Suprapubic skin (tissue), 4 donors: Measurements from ENCODE around the gene NATD1. TPM values are rescaled to one million over a fixed set of nuclear protein-coding genes. Genes with fewer than 3 reads are reported as not detected.
"Not testable (repeated sequence)": the region's sequence is repeated elsewhere in the genome, so short reads cannot be mapped to it uniquely, and the experiment has no call there.

Source experiments
- DNase-seq, 2 donors: peaks; one replicate each; pipeline ENCODE4 v3.0.0-alpha.2; 2019; ENCODE audit warnings: low spot score in 2 of 2
- H3K27ac ChIP-seq: fragments of 200-600 bp; sonication (generic); one replicate; pipeline ENCODE4 v1.5.1; 2019
- H3K27me3 ChIP-seq: fragments of 200-600 bp; sonication (generic); one replicate; pipeline ENCODE4 v1.5.1; 2019
- H3K36me3 ChIP-seq: fragments of 200-600 bp; sonication (generic); one replicate; pipeline ENCODE4 v1.5.1; 2019
- H3K4me1 ChIP-seq: fragments of 200-600 bp; sonication (generic); one replicate; pipeline ENCODE4 v1.5.1; 2019
- H3K4me3 ChIP-seq: fragments of 200-600 bp; sonication (generic); one replicate; pipeline ENCODE4 v1.5.1; 2019; ENCODE audit warnings: mild to moderate bottlenecking
- H3K9me3 ChIP-seq: fragments of 200-600 bp; sonication (generic); one replicate; pipeline ENCODE4 v1.5.1; 2019
- EP300 ChIP-seq: sonication (generic); formaldehyde crosslinking; IDR thresholded peaks from one replicate; pipeline ENCODE4 v1.6.1; 2017; ENCODE audit warnings: antibody characterized with exemption
- POLR2A ChIP-seq, 2 donors: fragments of 450-650 bp; IDR thresholded peaks; one replicate each; pipeline ENCODE4 v1.6.1; 2017; ENCODE audit warnings: antibody characterized with exemption in 2 of 2, mild to moderate bottlenecking in 2 of 2, moderate library complexity in 2 of 2
- POLR2AphosphoS5 ChIP-seq, 3 donors: sonication (generic); formaldehyde crosslinking; IDR thresholded peaks; one replicate each; pipeline ENCODE4 v1.6.1; 2017; ENCODE audit warnings: antibody characterized with exemption in 3 of 3
- WGBS: methylation state at CpG from one replicate; pipeline ENCODE4 v1.1.5; 2018; 5-methylcytosine and 5-hydroxymethylcytosine counted together
- total RNA-seq, 4 donors: library from RNA; depleted of rRNA; stranded (reverse); fragments of >200 nt; gene quantifications; one replicate each; pipeline ENCODE4 v1.1.0, GENCODE V29; 2016
- TF ChIP-seq, protein P1 (sequence below), 2 donors: fragments of 200-600 bp in 1 of 2; fragments of 450-650 bp in 1 of 2; sonication (generic) in 1 of 2; IDR thresholded peaks; one replicate each; pipeline ENCODE4 v1.5.1; 2016 to 2019; ENCODE audit warnings: antibody characterized with exemption in 2 of 2, mild to moderate bottlenecking in 1 of 2, moderate library complexity in 1 of 2

Gene NATD1
- total RNA-seq, 4 donors from 2014 or later = 11.2 to 21.1 (median 14.6) TPM

DNA sequence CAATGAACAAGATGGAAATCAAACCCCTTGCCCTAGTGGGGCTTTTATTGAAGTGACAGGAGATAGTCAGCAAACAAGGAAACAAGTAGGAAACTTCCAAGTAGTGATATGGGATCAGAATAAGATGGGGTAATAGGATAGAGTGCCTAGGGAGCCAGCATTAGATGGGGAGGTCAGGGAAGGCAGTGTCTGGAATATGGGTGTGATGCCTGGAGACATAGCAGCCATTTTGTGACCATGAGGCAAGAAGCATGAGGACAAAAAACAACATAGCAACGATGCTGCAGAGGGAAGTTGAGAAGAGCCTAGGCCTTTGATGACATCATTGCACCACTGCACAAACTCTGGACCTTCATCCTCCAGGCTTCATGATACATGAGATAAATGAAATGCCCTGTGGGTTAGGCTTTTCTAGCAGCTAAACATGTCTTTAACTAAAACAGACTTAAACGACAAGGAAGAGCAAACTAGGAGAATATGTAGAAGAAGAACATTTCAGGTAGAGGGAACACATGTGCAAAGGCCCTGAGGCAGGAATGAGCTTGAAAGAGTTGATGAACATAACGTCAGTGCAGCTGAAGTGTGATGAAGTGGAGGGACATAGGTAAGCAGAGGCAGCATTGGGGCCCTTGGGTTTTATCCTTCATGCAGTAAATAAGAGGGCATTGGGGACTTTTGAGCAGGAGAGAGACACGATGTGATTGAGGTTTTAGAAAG, 21.0 kb downstream of the NATD1 start:
- Histone ChIP-seq H3K4me3 (no peak overlapping the region), H3K9me3 (no peaks in the 10 kb centered on the region), H3K4me1 (peaks cover 14% of the 10 kb centered on the region), H3K27ac (no peak overlapping the region), H3K36me3 (no peaks in the 10 kb centered on the region), H3K27me3 (no peaks in the 10 kb centered on the region)
- TF ChIP-seq EP300 (no peak), POLR2AphosphoS5 (IDR thresholded peaks at IDR 0.05) (no peak), POLR2A (IDR thresholded peaks at IDR 0.05) (no peak)
- TF ChIP-seq, protein P1, sequence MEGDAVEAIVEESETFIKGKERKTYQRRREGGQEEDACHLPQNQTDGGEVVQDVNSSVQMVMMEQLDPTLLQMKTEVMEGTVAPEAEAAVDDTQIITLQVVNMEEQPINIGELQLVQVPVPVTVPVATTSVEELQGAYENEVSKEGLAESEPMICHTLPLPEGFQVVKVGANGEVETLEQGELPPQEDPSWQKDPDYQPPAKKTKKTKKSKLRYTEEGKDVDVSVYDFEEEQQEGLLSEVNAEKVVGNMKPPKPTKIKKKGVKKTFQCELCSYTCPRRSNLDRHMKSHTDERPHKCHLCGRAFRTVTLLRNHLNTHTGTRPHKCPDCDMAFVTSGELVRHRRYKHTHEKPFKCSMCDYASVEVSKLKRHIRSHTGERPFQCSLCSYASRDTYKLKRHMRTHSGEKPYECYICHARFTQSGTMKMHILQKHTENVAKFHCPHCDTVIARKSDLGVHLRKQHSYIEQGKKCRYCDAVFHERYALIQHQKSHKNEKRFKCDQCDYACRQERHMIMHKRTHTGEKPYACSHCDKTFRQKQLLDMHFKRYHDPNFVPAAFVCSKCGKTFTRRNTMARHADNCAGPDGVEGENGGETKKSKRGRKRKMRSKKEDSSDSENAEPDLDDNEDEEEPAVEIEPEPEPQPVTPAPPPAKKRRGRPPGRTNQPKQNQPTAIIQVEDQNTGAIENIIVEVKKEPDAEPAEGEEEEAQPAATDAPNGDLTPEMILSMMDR (IDR thresholded peaks at IDR 0.05) = no peak
- 84% methylated on average over 4 of the region's 4 CpGs for WGBS
- DNase-seq = no peak

DNA sequence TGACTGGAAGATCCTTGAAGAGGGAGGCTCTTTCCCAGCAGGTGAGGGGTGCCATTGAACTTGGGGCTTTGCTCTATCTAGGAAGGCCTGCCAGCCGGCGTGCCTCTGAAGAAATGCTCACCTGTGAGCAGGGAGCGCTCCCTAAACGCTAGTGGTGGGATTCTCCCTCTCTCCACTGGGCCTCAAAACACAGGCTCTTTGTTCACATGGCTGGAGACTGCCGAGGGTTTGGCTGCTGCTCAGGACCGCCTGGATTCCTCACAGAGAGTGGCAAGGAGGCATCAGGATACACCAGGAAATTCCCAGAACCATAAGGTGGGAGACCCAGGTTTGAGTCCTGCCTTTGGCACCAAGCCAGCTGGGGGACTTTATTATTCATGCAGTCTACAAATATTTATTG, 21.7 kb downstream of the NATD1 start:
- Histone ChIP-seq H3K9me3 (no peaks in the 10 kb centered on the region), H3K27ac (no peak overlapping the region), H3K4me3 (no peak overlapping the region), H3K36me3 (no peaks in the 10 kb centered on the region), H3K27me3 (no peaks in the 10 kb centered on the region), H3K4me1 (peaks cover 14% of the 10 kb centered on the region)
- no peak for DNase-seq
- WGBS = 63% methylated on average over 6 of the region's 6 CpGs
- TF ChIP-seq EP300 (no peak), POLR2A (IDR thresholded peaks at IDR 0.05) (no peak), POLR2AphosphoS5 (IDR thresholded peaks at IDR 0.05) (no peak)

DNA sequence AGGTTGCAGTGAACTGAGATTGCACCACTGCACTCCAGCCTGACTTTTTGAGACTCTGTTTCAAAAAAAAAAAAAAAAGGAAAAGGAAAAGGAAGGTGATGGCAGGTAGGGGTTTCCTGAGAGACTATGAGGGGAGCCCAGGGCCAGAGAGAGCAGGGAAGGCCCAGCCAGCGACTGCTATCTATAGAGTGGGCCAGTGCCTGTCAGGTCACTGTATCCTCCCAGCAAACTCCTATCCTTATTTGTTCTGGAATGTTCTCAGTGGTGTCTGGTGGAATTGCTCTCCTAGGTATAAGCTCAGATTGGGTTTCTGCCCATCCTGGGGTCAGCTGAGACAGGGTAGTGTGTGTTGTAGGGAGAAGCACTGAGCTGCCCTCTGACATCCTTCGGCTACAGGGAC, 24.4 kb downstream of the NATD1 start:
- Histone ChIP-seq H3K4me1 (peaks cover 6% of the 10 kb centered on the region), H3K27ac (no peak overlapping the region), H3K9me3 (no peaks in the 10 kb centered on the region), H3K27me3 (no peaks in the 10 kb centered on the region), H3K4me3 (no peak overlapping the region), H3K36me3 (no peaks in the 10 kb centered on the region)
- TF ChIP-seq, protein P1 (IDR thresholded peaks at IDR 0.05) = no peak
- TF ChIP-seq POLR2AphosphoS5 (IDR thresholded peaks at IDR 0.05) = no peak
- no peak for TF ChIP-seq POLR2A (IDR thresholded peaks at IDR 0.05)
- TF ChIP-seq EP300 = no peak
- 80% methylated on average over 2 of the region's 2 CpGs for WGBS
- no peak for DNase-seq

DNA sequence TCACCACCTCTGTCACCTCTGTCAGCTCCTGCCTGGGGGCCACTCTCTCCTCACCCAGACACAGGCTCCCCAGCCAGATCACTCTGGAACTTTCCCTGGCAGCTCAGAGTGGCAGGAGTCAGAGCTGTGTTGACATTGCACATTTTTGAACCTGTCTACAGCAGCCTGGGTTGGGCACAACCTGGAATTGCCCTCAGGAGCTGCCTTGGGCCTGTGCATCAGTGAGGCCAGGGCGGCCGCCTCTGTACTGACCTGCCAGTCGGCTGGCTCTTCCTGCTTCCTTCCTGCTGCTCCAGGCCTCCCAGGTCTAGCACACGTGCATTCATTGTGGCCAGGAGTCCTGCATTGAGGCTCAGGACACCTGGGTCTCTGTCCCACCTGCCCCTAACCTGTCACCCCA, 25.1 kb downstream of the NATD1 start:
- no peak for DNase-seq
- Histone ChIP-seq H3K4me3 (no peak overlapping the region), H3K27ac (no peak overlapping the region), H3K36me3 (no peaks in the 10 kb centered on the region), H3K27me3 (no peaks in the 10 kb centered on the region), H3K4me1 (no peaks in the 10 kb centered on the region), H3K9me3 (no peaks in the 10 kb centered on the region)
- WGBS = 14% methylated on average over 1 of the region's 4 CpGs
- TF ChIP-seq POLR2AphosphoS5 (IDR thresholded peaks at IDR 0.05) = no peak
- TF ChIP-seq POLR2A (IDR thresholded peaks at IDR 0.05) = no peak

DNA sequence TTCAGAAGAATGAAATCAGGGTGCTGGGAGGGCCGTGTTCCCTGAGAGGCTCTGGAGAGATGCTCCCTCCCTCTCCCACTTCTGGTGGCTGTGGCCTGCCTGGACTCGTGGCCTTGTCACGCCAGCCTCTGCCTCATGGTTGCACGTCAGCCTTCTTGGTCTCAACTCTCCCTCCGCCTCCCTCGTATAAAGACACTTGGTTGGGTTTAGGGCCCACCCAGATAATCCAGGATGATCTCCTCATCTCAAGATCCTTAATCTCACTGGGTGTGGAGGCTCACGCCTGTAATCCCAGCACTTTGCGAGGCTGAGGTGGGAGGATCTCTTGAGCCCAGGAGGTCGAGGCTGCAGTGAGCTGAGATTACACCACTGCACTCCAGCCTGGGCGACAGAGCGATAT, 25.9 kb downstream of the NATD1 start:
- not testable (repeated sequence) for H3K4me1 ChIP-seq, H3K9me3 ChIP-seq, DNase-seq, H3K36me3 ChIP-seq, H3K4me3 ChIP-seq, H3K27ac ChIP-seq, H3K27me3 ChIP-seq
- 86% methylated on average over 11 of the region's 11 CpGs for WGBS

DNA sequence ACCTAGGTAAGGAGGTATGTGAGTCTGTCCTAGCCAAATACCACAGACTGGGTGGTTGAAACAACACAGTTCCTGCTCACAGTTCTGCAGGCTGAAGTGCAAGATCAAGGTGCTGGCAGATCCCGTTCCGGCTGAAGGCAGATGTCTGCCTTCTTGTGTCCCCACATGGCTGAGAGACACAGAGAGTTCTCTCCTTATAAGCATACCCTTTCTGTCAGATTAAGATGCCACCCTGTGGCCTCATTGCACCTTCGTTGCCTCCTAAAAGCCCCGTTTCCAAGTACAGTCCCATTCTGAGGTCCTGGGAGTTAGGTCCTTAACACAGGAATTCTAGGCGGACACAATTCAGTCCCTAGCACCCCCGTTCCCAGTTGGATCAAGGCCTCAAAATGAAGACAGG, 30.1 kb downstream of the NATD1 start:
- Histone ChIP-seq H3K27me3 (no peaks in the 10 kb centered on the region), H3K9me3 (no peaks in the 10 kb centered on the region), H3K36me3 (peaks cover 4% of the 10 kb centered on the region), H3K27ac (no peak overlapping the region), H3K4me1 (no peaks in the 10 kb centered on the region), H3K4me3 (no peak overlapping the region)
- DNase-seq = no peak
- 96% methylated on average over 6 of the region's 6 CpGs for WGBS
- no peak for TF ChIP-seq POLR2A (IDR thresholded peaks at IDR 0.05)

DNA sequence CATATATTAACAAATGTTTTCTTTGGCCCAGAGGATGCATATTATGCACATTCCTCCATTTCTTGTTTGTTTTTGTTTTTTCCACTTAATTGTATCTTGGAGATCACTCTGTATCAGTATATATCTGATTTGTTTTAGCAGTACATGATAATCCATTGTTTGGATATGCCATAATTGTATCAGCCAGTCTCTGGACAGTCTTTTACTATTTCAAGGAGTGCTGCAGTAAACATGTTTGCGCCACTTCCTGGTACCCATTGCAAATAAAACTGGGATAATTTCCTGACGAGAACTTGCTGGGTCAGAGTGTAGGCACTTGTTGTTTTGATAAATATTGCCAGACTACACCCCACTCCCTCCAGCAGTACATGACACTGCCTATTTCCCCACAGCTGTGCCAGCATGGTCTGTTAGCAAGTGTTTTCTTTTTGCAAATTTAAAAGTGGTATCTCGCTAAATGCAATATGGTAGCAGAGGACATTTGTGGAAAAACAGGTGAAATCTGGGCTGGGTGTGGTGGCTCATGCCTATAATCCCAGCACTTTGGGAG, 34.3 kb downstream of the NATD1 start:
- H3K36me3 ChIP-seq = peaks cover 4% of the 10 kb centered on the region
- DNase-seq = no peak
- WGBS = 63% methylated on average over 3 of the region's 3 CpGs
- peaks cover 15% of the 10 kb centered on the region for H3K4me1 ChIP-seq
- no peaks in the 10 kb centered on the region for H3K27me3 ChIP-seq
- no peaks in the 10 kb centered on the region for H3K9me3 ChIP-seq
- no peak overlapping the region for H3K4me3 ChIP-seq
- no peak overlapping the region for H3K27ac ChIP-seq
- no peak for TF ChIP-seq POLR2A (IDR thresholded peaks at IDR 0.05)
- TF ChIP-seq POLR2AphosphoS5 (IDR thresholded peaks at IDR 0.05) = no peak
- TF ChIP-seq, protein P1 (IDR thresholded peaks at IDR 0.05) = no peak
- TF ChIP-seq EP300 = no peak
